GM12878 (cell line): ENCODE results near the gene ABCA7. TPM values are rescaled to one million over a fixed set of nuclear protein-coding genes. Genes with fewer than 3 reads are reported as not detected.
A peak's percentile ranks its signal among the peaks of the same experiment; 100 is the strongest.

Experiments
- ATAC-seq: fragments of 200-7000 bp; cut with Tn5 transposase; 3 replicates; pipeline ENCODE4 v1.9.1; 2020; ENCODE audit warnings: mild to moderate bottlenecking, moderate library complexity
- BruUV-seq: library from RNA; stranded (reverse); fragments of 400-500 nt; replicated peaks from 2 replicates; lab custom pipeline; 2021; lab: Mats Ljungman, UMichigan
- CTCF ChIA-PET: fragments of 300-600 bp; sonication (Branson Sonifier 250); formaldehyde crosslinking; extraction: SDS; loops from one replicate; lab custom pipeline; 2021; ENCODE audit warnings: inconsistent platforms; lab: Yijun Ruan, JAX
- POLR2A ChIA-PET: fragments of 350-600 bp; formaldehyde crosslinking; extraction: SDS; loops from one replicate; lab custom pipeline; 2021; ENCODE audit warnings: inconsistent platforms; lab: Charles Lee
- RAD21 ChIA-PET: fragments of 300-600 bp; sonication (Branson Sonifier 250); formaldehyde crosslinking; loops from one replicate; lab custom pipeline; 2023; ENCODE audit warnings: antibody characterized with exemption; ENCODE audit not compliant: unreplicated experiment; lab: Charles Lee
- SMC1A ChIA-PET: fragments of 300-600 bp; sonication (Branson Sonifier 250); formaldehyde crosslinking; loops from one replicate; lab custom pipeline; 2023; ENCODE audit not compliant: unreplicated experiment, uncharacterized antibody; lab: Charles Lee
- DNase-seq: peaks from one replicate; pipeline ENCODE4 v3.0.0-alpha.2; 2011; ENCODE audit warnings: low read depth, low spot score
- FAIRE-seq: peaks from 3 replicates; lab custom pipeline; 2011; peaks lifted over from hg19 to GRCh38; lab: Jason Lieb, UNC
- H2AFZ ChIP-seq: 2 replicates; pipeline ENCODE4 v1.6.0; 2011; ENCODE audit warnings: low read depth, low read length, control low read depth; ENCODE audit not compliant: control insufficient read depth
- H3K27ac ChIP-seq: 2 replicates; pipeline ENCODE4 v1.5.1; 2011; ENCODE audit warnings: control low read depth; ENCODE audit not compliant: control insufficient read depth, insufficient read depth
- H3K27me3 ChIP-seq, 2 experiments: replicated peaks in 1 of 2; 2 replicates each; pipeline versions ENCODE4 v1.6.0 to v1.6.1; 2011; ENCODE audit warnings: low read length in 1 of 2; ENCODE audit not compliant: control insufficient read depth in 2 of 2, insufficient read depth in 2 of 2
- H3K36me3 ChIP-seq, 2 experiments: 2 replicates each; pipeline ENCODE4 v1.5.1; 2011; ENCODE audit warnings: low read length in 1 of 2; ENCODE audit not compliant: control insufficient read depth in 2 of 2, insufficient read depth in 2 of 2
- H3K4me1 ChIP-seq: 2 replicates; pipeline ENCODE4 v1.6.1; 2011; ENCODE audit warnings: mild to moderate bottlenecking, low read length, moderate library complexity, mixed read lengths; ENCODE audit not compliant: control insufficient read depth, insufficient read depth
- H3K4me2 ChIP-seq: 2 replicates; pipeline ENCODE4 v1.6.0; 2011; ENCODE audit warnings: control low read depth; ENCODE audit not compliant: control insufficient read depth, insufficient read depth
- H3K4me3 ChIP-seq: fragments of 200-600 bp; sonication (generic); 2 replicates; pipeline ENCODE4 v1.5.1; 2016
- H3K79me2 ChIP-seq: 2 replicates; pipeline ENCODE4 v1.6.0; 2011; ENCODE audit warnings: low read length; ENCODE audit not compliant: control insufficient read depth, insufficient read depth
- H3K9ac ChIP-seq: 2 replicates; pipeline ENCODE4 v1.8.0; 2011; ENCODE audit warnings: low read length, control low read depth, mixed read lengths; ENCODE audit not compliant: control insufficient read depth, insufficient read depth
- H3K9me3 ChIP-seq: replicated peaks from 3 replicates; pipeline ENCODE4 v1.5.1; 2011; ENCODE audit warnings: mild to moderate bottlenecking, low read length; ENCODE audit not compliant: control insufficient read depth, insufficient read depth
- H4K20me1 ChIP-seq: 2 replicates; pipeline ENCODE4 v1.6.0; 2011; ENCODE audit not compliant: control insufficient read depth, insufficient read depth
- ATF2 ChIP-seq: IDR thresholded peaks from 2 replicates; pipeline ENCODE4 v1.6.1; 2012; ENCODE audit warnings: low read length, inconsistent platforms
- BCL3 ChIP-seq: IDR thresholded peaks from 2 replicates; pipeline ENCODE4 v1.6.1; 2011; ENCODE audit warnings: borderline replicate concordance, low read depth, mild to moderate bottlenecking, moderate library complexity, low read length; ENCODE audit not compliant: insufficient read depth, poor library complexity, severe bottlenecking
- BCLAF1 ChIP-seq: fragments of 450-650 bp; IDR thresholded peaks from 2 replicates; pipeline ENCODE4 v1.6.1; 2017; ENCODE audit warnings: antibody characterized with exemption, mild to moderate bottlenecking, moderate library complexity
- BMI1 ChIP-seq: fragments of 450-650 bp; IDR thresholded peaks from 2 replicates; pipeline ENCODE4 v1.6.1; 2016; ENCODE audit warnings: mild to moderate bottlenecking, moderate library complexity, borderline replicate concordance
- FOXM1 ChIP-seq: IDR thresholded peaks from 2 replicates; pipeline ENCODE4 v1.6.1; 2012; ENCODE audit warnings: low read depth, mild to moderate bottlenecking, inconsistent platforms, low read length, moderate library complexity
- HDAC6 ChIP-seq: fragments of 200-600 bp; sonication (generic); IDR thresholded peaks from one replicate; pipeline ENCODE4 v1.8.0; 2017; ENCODE audit warnings: antibody characterized with exemption; ENCODE audit not compliant: unreplicated experiment
- MLLT1 ChIP-seq: fragments of 450-650 bp; IDR thresholded peaks from 2 replicates; pipeline ENCODE4 v1.6.1; 2016; ENCODE audit warnings: mild to moderate bottlenecking
- POLR2AphosphoS5 ChIP-seq: IDR thresholded peaks from 2 replicates; pipeline ENCODE4 v1.6.1; 2011; ENCODE audit warnings: mild to moderate bottlenecking, low read length, inconsistent platforms
- USF2 ChIP-seq: IDR thresholded peaks from 2 replicates; pipeline ENCODE4 v1.6.1; 2011; ENCODE audit warnings: low read depth, low read length, improper control_type of control experiment, borderline replicate concordance
- YBX1 ChIP-seq: fragments of 450-650 bp; IDR thresholded peaks from 2 replicates; pipeline ENCODE4 v1.6.1; 2016; ENCODE audit warnings: antibody characterized with exemption
- ZNF274 ChIP-seq: IDR thresholded peaks from one replicate; pipeline ENCODE4 v1.8.0; 2011; ENCODE audit not compliant: insufficient read length, insufficient read depth
- ZZZ3 ChIP-seq: IDR thresholded peaks from 2 replicates; pipeline ENCODE4 v1.6.1; 2011; ENCODE audit warnings: low read depth; ENCODE audit not compliant: control insufficient read depth, insufficient read length
- WGBS: methylation state at CpG from one replicate; pipeline ENCODE4 v1.1.6; 2016; ENCODE audit warnings: low lambda C conversion rate; ENCODE audit not compliant: insufficient replicate concordance, insufficient coverage; ENCODE audit errors: missing lambda C conversion rate; 5-methylcytosine and 5-hydroxymethylcytosine counted together
- in situ Hi-C: fragments of 300-500 bp; cut with MboI; formaldehyde crosslinking; loops from 9 replicates; pipeline ENCODE4 v1.14.3; 2018; ENCODE audit warnings: mixed read lengths
- intact Hi-C: fragments of 100-400 bp; cut with micrococcal nuclease; formaldehyde crosslinking; loops from one replicate; pipeline ENCODE4 v1.14.2; 2022; ENCODE audit not compliant: unreplicated experiment
- polyA plus RNA-seq, 11 experiments: library from polyadenylated mRNA; depleted of rRNA in 4 of 11; unstranded in 6 of 11; stranded (reverse) in 5 of 11; fragments of >200 nt; fragmentation: Nextera tagmentation in 4 of 11; fragmentation: Illumina TruSeq in 1 of 11; extraction: Ambion mirVana in 4 of 11; extraction: Trizol in 1 of 11; gene quantifications; 1 replicate in 1 of 11; 2 replicates in 10 of 11; pipeline versions ENCODE4 v1.2.1 to v1.2.3, GENCODE V29; 2011 to 2016; ENCODE audit warnings: inconsistent platforms in 2 of 11, missing spikeins in 2 of 11, low read depth in 1 of 11
- total RNA-seq, 4 experiments: library from RNA; depleted of rRNA in 3 of 4; stranded (reverse); fragments of >200 nt in 3 of 4; fragmentation: Illumina TruSeq in 1 of 4; extraction: Trizol in 1 of 4; gene quantifications; 2 replicates each; pipeline versions ENCODE4 v1.2.1 to v1.2.3, GENCODE V29; 2013 to 2021

Gene ABCA7
- total and polyA plus RNA-seq, 10 of the 15 experiments (the other 5 are each of a cell fraction or from before 2014, with no cell fraction given): 1.0 to 49.5 (median 14.8) TPM

- in situ Hi-C loops (no loop called here), intact Hi-C loops (no loop called here)
- Histone ChIP-seq H4K20me1 (no peaks in the 10 kb centered on the region; the same call in 1 of the 2 replicates), H3K36me3 (peaks cover 15 to 58% of the 10 kb centered on the region in 2 experiments), H3K9me3 (no peaks in the 10 kb centered on the region), H3K9ac (no peak overlapping the region), H2AFZ (no peak overlapping the region), H3K27ac (no peak overlapping the region; the same call in 1 of the 2 replicates), H3K4me1 (peaks cover 31% of the 10 kb centered on the region), H3K4me2 (no peak overlapping the region), H3K4me3 (no peak overlapping the region), H3K27me3 (no peaks in the 10 kb centered on the region), H3K79me2 (no peaks in the 10 kb centered on the region; the same call in 1 of the 2 replicates)
- FAIRE-seq (no peak), ATAC-seq (no peak), DNase-seq (no peak)
- TF ChIP-seq POLR2AphosphoS5: peak; percentile 68
- no peak for TF ChIP-seq FOXM1
- no peak for TF ChIP-seq ATF2
- TF ChIP-seq MLLT1: 0 out of 2 replicates have a peak, but pooled peaks have one; percentile 18
- peak; percentile 29 for TF ChIP-seq BCL3
- TF ChIP-seq YBX1: no peak
- TF ChIP-seq USF2: no peak
- TF ChIP-seq BMI1: no peak
- TF ChIP-seq HDAC6: no peak
- TF ChIP-seq ZZZ3: no peak
- TF ChIP-seq ZNF274: no peak
- TF ChIP-seq BCLAF1: no peak
- 66% methylated on average over 21 of the region's 21 CpGs for WGBS
- POLR2A ChIA-PET: interaction anchor here (0.6 to 4.9 kb wide), 5 partner anchors 10 to 150 kb away, joined by 3 to 23 read pairs (median 3); no protein-coding TSS in a partner anchor
- RAD21 ChIA-PET: interaction anchor here (0.8 kb wide), 1 partner anchor 20 kb away, joined by 5 read pairs; the partner anchor contains the start of gene ARHGAP45
- BruUV-seq: no TSS peak
- SMC1A ChIA-PET: interaction anchor here (2.6 to 3.0 kb wide), 2 partner anchors 10 to 20 kb away, joined by 9 to 14 read pairs; partner anchors contain the start of gene ARHGAP45
- CTCF ChIA-PET: interaction anchor here (0.7 to 1.4 kb wide), 2 partner anchors 28 to 69 kb away, joined by 3 to 6 read pairs; no protein-coding TSS in a partner anchor
Observed at GRCh38 chr19:1086613-1087012, 46.7 kb downstream of the ABCA7 start.
